ENCODE measurements around the gene TLNRD1. TPM values are rescaled to one million over a fixed set of nuclear protein-coding genes. Genes with fewer than 3 reads are reported as not detected.

TLNRD1 gene
- total RNA-seq, 5 donors from 2014 or later (not counting 1 experiment from before 2014, with no cell fraction given): 10.9 to 36.2 (median 29.8) TPM

GRCh38 chr15:81010086-81010485, 9.4 kb downstream of the TLNRD1 start:
- CTCF ChIA-PET: interaction anchor here in 1 of 2 donors (1.0 kb wide), 1 partner anchor 388 kb away, joined by 3 read pairs; no protein-coding TSS in a partner anchor
- peaks cover 0 to 5% of the 10 kb centered on the region in 2 experiments for H3K4me1 ChIP-seq (ENCODE audit: control insufficient read depth in 1 of 2, extremely low read depth in 1 of 2, insufficient read depth in 2 of 2, low read length in 2 of 2)
- H3K36me3 ChIP-seq (ENCODE audit: control insufficient read depth in 2 of 2, extremely low read depth in 1 of 2, insufficient read depth in 1 of 2, low read length in 1 of 2): peaks cover 0 to 3% of the 10 kb centered on the region in 2 donors
- H3K4me1 Mint-ChIP-seq: peaks cover 45 to 54% (median 52%) of the 10 kb centered on the region in 3 donors
- DNase-seq: no peak
- H3K9me3 Mint-ChIP-seq: no peaks in the 10 kb centered on the region
- no peak overlapping the region for H3K4me3 ChIP-seq (ENCODE audit: control insufficient read depth in 1 of 2, extremely low read depth in 1 of 2, low read length in 1 of 2)
- H3K36me3 Mint-ChIP-seq: peaks cover 3% of the 10 kb centered on the region
- H3K27me3 ChIP-seq (replicated peaks in 1 of 2; ENCODE audit: control insufficient read depth in 2 of 2, extremely low read depth in 1 of 2, insufficient read depth in 2 of 2, low read length in 1 of 2): no peaks in the 10 kb centered on the region
- ATAC-seq (replicated peaks in 1 of 4): no peak
- no peaks in the 10 kb centered on the region for H3K27me3 Mint-ChIP-seq
- no peaks in the 10 kb centered on the region for H3K9me3 ChIP-seq
- H3K27ac Mint-ChIP-seq: peak overlapping the region in 1 of 2 donors; percentile 36
- whole genome bisulfite sequencing (ENCODE audit: insufficient coverage): no CpG with 5 or more reads among the region's 4 CpGs
- no peak overlapping the region for H3K4me3 Mint-ChIP-seq
- POLR2A ChIA-PET: no interaction called here
- no peak overlapping the region for H3K27ac ChIP-seq (ENCODE audit: low read length)

- DNase-seq (no peak), ATAC-seq (replicated peaks in 1 of 4) (no peak)
- no peak overlapping the region for H3K27ac Mint-ChIP-seq
- peaks cover 36 to 42% (median 41%) of the 10 kb centered on the region in 3 donors for H3K4me1 Mint-ChIP-seq
- no peaks in the 10 kb centered on the region for H3K27me3 ChIP-seq (replicated peaks in 1 of 2; ENCODE audit: control insufficient read depth in 2 of 2, extremely low read depth in 1 of 2, insufficient read depth in 2 of 2, low read length in 1 of 2)
- H3K36me3 Mint-ChIP-seq: peaks cover 3% of the 10 kb centered on the region
- H3K27ac ChIP-seq (ENCODE audit: low read length): no peak overlapping the region
- no peaks in the 10 kb centered on the region for H3K9me3 ChIP-seq
- no peak overlapping the region for H3K4me3 Mint-ChIP-seq
- H3K4me3 ChIP-seq (ENCODE audit: control insufficient read depth in 1 of 2, extremely low read depth in 1 of 2, low read length in 1 of 2): no peak overlapping the region
- ChIA-PET POLR2A (no interaction called here), CTCF (no interaction called here)
- H3K4me1 ChIP-seq (ENCODE audit: control insufficient read depth in 1 of 2, extremely low read depth in 1 of 2, insufficient read depth in 2 of 2, low read length in 2 of 2): peaks cover 0 to 2% of the 10 kb centered on the region in 2 experiments
- H3K36me3 ChIP-seq (ENCODE audit: control insufficient read depth in 2 of 2, extremely low read depth in 1 of 2, insufficient read depth in 1 of 2, low read length in 1 of 2): no peaks in the 10 kb centered on the region
- no peaks in the 10 kb centered on the region for H3K9me3 Mint-ChIP-seq
- H3K27me3 Mint-ChIP-seq: no peaks in the 10 kb centered on the region
These were observed 10.9 kb downstream of the TLNRD1 start for GRCh38 chr15:81011593-81011992.

- Histone ChIP-seq H3K36me3 (ENCODE audit: control insufficient read depth in 2 of 2, extremely low read depth in 1 of 2, insufficient read depth in 1 of 2, low read length in 1 of 2) (no peaks in the 10 kb centered on the region), H3K27me3 (replicated peaks in 1 of 2; ENCODE audit: control insufficient read depth in 2 of 2, extremely low read depth in 1 of 2, insufficient read depth in 2 of 2, low read length in 1 of 2) (no peaks in the 10 kb centered on the region), H3K4me1 (ENCODE audit: control insufficient read depth in 1 of 2, extremely low read depth in 1 of 2, insufficient read depth in 2 of 2, low read length in 2 of 2) (peaks cover 0 to 2% of the 10 kb centered on the region in 2 experiments), H3K27ac (ENCODE audit: low read length) (no peak overlapping the region), H3K4me3 (ENCODE audit: control insufficient read depth in 1 of 2, extremely low read depth in 1 of 2, low read length in 1 of 2) (no peak overlapping the region), H3K9me3 (no peaks in the 10 kb centered on the region)
- DNase-seq: no peak
- no peak overlapping the region for H3K4me3 Mint-ChIP-seq
- POLR2A ChIA-PET: no interaction called here
- ATAC-seq (replicated peaks in 1 of 4): no peak
- no peak overlapping the region for H3K27ac Mint-ChIP-seq
- H3K9me3 Mint-ChIP-seq: no peaks in the 10 kb centered on the region
- CTCF ChIA-PET: no interaction called here
- H3K36me3 Mint-ChIP-seq: peaks cover 3% of the 10 kb centered on the region
- peaks cover 31 to 34% (median 33%) of the 10 kb centered on the region in 3 donors for H3K4me1 Mint-ChIP-seq
- 100% methylated on average over 1 of the region's 2 CpGs for WGBS (ENCODE audit: insufficient coverage)
- H3K27me3 Mint-ChIP-seq: no peaks in the 10 kb centered on the region
These were observed 11.9 kb downstream of the TLNRD1 start for GRCh38 chr15:81012588-81012987.

GRCh38 chr15:81013396-81013929, 12.7 kb downstream of the TLNRD1 start:
- 100% methylated on average over 2 of the region's 4 CpGs for WGBS (ENCODE audit: insufficient coverage)

GRCh38 chr15:81014446-81015093, 13.8 kb downstream of the TLNRD1 start:
- Mint-ChIP-seq H3K36me3 (peaks cover 3% of the 10 kb centered on the region), H3K27ac (no peak overlapping the region), H3K4me1 (peaks cover 16 to 17% (median 16%) of the 10 kb centered on the region in 3 donors), H3K27me3 (no peaks in the 10 kb centered on the region), H3K4me3 (no peak overlapping the region), H3K9me3 (no peaks in the 10 kb centered on the region)
- CTCF ChIA-PET: no interaction called here
- Histone ChIP-seq H3K27ac (ENCODE audit: low read length) (no peak overlapping the region), H3K36me3 (ENCODE audit: control insufficient read depth in 2 of 2, extremely low read depth in 1 of 2, insufficient read depth in 1 of 2, low read length in 1 of 2) (no peaks in the 10 kb centered on the region), H3K4me1 (ENCODE audit: control insufficient read depth in 1 of 2, extremely low read depth in 1 of 2, insufficient read depth in 2 of 2, low read length in 2 of 2) (peaks cover 0 to 1% of the 10 kb centered on the region in 2 experiments), H3K9me3 (no peaks in the 10 kb centered on the region), H3K4me3 (ENCODE audit: control insufficient read depth in 1 of 2, extremely low read depth in 1 of 2, low read length in 1 of 2) (no peak overlapping the region), H3K27me3 (replicated peaks in 1 of 2; ENCODE audit: control insufficient read depth in 2 of 2, extremely low read depth in 1 of 2, insufficient read depth in 2 of 2, low read length in 1 of 2) (no peaks in the 10 kb centered on the region)
- POLR2A ChIA-PET: interaction anchor here in 1 of 2 donors (0.7 kb wide), 1 partner anchor 22 kb away, joined by 3 read pairs; no protein-coding TSS in a partner anchor
- WGBS (ENCODE audit: insufficient coverage): 97% methylated on average over 5 of the region's 9 CpGs
- ATAC-seq (replicated peaks in 1 of 4) (no peak), DNase-seq (no peak)

More at GRCh38 chr15:81013396-81013929, 12.7 kb downstream of the TLNRD1 start:
- no peak overlapping the region for H3K4me3 Mint-ChIP-seq
- DNase-seq (no peak), ATAC-seq (replicated peaks in 1 of 4) (no peak)
- CTCF ChIA-PET: no interaction called here
- H3K27ac ChIP-seq (ENCODE audit: low read length): no peak overlapping the region
- no peaks in the 10 kb centered on the region for H3K9me3 Mint-ChIP-seq
- H3K4me1 ChIP-seq (ENCODE audit: control insufficient read depth in 1 of 2, extremely low read depth in 1 of 2, insufficient read depth in 2 of 2, low read length in 2 of 2): peaks cover 0 to 2% of the 10 kb centered on the region in 2 experiments
- H3K36me3 ChIP-seq (ENCODE audit: control insufficient read depth in 2 of 2, extremely low read depth in 1 of 2, insufficient read depth in 1 of 2, low read length in 1 of 2): no peaks in the 10 kb centered on the region
- no peaks in the 10 kb centered on the region for H3K27me3 Mint-ChIP-seq
- H3K4me3 ChIP-seq (ENCODE audit: control insufficient read depth in 1 of 2, extremely low read depth in 1 of 2, low read length in 1 of 2): no peak overlapping the region
- H3K4me1 Mint-ChIP-seq: peaks cover 23 to 25% (median 24%) of the 10 kb centered on the region in 3 donors
- no peaks in the 10 kb centered on the region for H3K27me3 ChIP-seq (replicated peaks in 1 of 2; ENCODE audit: control insufficient read depth in 2 of 2, extremely low read depth in 1 of 2, insufficient read depth in 2 of 2, low read length in 1 of 2)
- POLR2A ChIA-PET: no interaction called here
- H3K9me3 ChIP-seq: no peaks in the 10 kb centered on the region
- H3K27ac Mint-ChIP-seq: no peak overlapping the region
- peaks cover 3% of the 10 kb centered on the region for H3K36me3 Mint-ChIP-seq

GRCh38 chr15:81015621-81016488, 15.1 kb downstream of the TLNRD1 start:
- no peak overlapping the region for H3K4me3 ChIP-seq (ENCODE audit: control insufficient read depth in 1 of 2, extremely low read depth in 1 of 2, low read length in 1 of 2)
- H3K27ac Mint-ChIP-seq: no peak overlapping the region
- H3K27ac ChIP-seq (ENCODE audit: low read length): no peak overlapping the region
- CTCF ChIA-PET: no interaction called here
- peaks cover 3% of the 10 kb centered on the region for H3K36me3 Mint-ChIP-seq
- H3K4me3 Mint-ChIP-seq: no peak overlapping the region
- ATAC-seq (replicated peaks in 1 of 4): no peak
- POLR2A ChIA-PET: no interaction called here
- H3K27me3 Mint-ChIP-seq: no peaks in the 10 kb centered on the region
- H3K4me1 Mint-ChIP-seq: peaks cover 9 to 12% (median 10%) of the 10 kb centered on the region in 3 donors
- no peaks in the 10 kb centered on the region for H3K4me1 ChIP-seq (ENCODE audit: control insufficient read depth in 1 of 2, extremely low read depth in 1 of 2, insufficient read depth in 2 of 2, low read length in 2 of 2)
- H3K36me3 ChIP-seq (ENCODE audit: control insufficient read depth in 2 of 2, extremely low read depth in 1 of 2, insufficient read depth in 1 of 2, low read length in 1 of 2): no peaks in the 10 kb centered on the region
- no peaks in the 10 kb centered on the region for H3K9me3 ChIP-seq
- no peak for DNase-seq
- H3K27me3 ChIP-seq (replicated peaks in 1 of 2; ENCODE audit: control insufficient read depth in 2 of 2, extremely low read depth in 1 of 2, insufficient read depth in 2 of 2, low read length in 1 of 2): no peaks in the 10 kb centered on the region
- WGBS (ENCODE audit: insufficient coverage): 100% methylated on average over 5 of the region's 8 CpGs
- no peaks in the 10 kb centered on the region for H3K9me3 Mint-ChIP-seq

Data from T-cell (primary cell).